IPS-18a (cell line): ENCODE data around the gene FIGLA.

Experiments used
- H3K27ac ChIP-seq: one replicate; pipeline ENCODE4 v1.5.1; 2013; ENCODE audit warnings: low read length
- H3K27me3 ChIP-seq: one replicate; pipeline ENCODE4 v1.6.1; 2013; ENCODE audit warnings: mild to moderate bottlenecking, low read length; ENCODE audit not compliant: control insufficient read depth, insufficient read depth
- H3K36me3 ChIP-seq: one replicate; pipeline ENCODE4 v1.6.1; 2013; ENCODE audit warnings: low read depth, low read length; ENCODE audit not compliant: control insufficient read depth
- H3K4me1 ChIP-seq: one replicate; pipeline ENCODE4 v1.6.1; 2013; ENCODE audit warnings: low read depth, low read length; ENCODE audit not compliant: control insufficient read depth
- H3K4me3 ChIP-seq: one replicate; pipeline ENCODE4 v1.5.1; 2013; ENCODE audit warnings: low read length
- H3K9ac ChIP-seq: one replicate; pipeline ENCODE4 v1.6.1; 2013; ENCODE audit warnings: mild to moderate bottlenecking, low read length, moderate library complexity
- H3K9me3 ChIP-seq: one replicate; pipeline ENCODE4 v1.6.1; 2013; ENCODE audit warnings: low read depth, low read length; ENCODE audit not compliant: control insufficient read depth

The FIGLA gene

GRCh38 chr2:70767699-70768589 lies 22.5 kb downstream of the FIGLA start, which contains the start of gene ADD2:
ADD2 (minus strand) TSS chr2:70768200; CDS start chr2:70706408, 61,792 bp downstream.
- H3K9ac ChIP-seq, result peak within 1 kb of the TSS; percentile 95
- peak within 1 kb of the TSS; percentile 86 for H3K27ac ChIP-seq
- peaks cover 30% of the 10 kb centered on the region for H3K4me1 ChIP-seq
- H3K9me3 ChIP-seq, result no peaks in the 10 kb centered on the region
- H3K27me3 ChIP-seq, result no peaks in the 10 kb centered on the region
- no peaks in the 10 kb centered on the region for H3K36me3 ChIP-seq
- peak within 1 kb of the TSS; percentile 86 for H3K4me3 ChIP-seq

- H3K4me1 ChIP-seq, result peaks cover 30% of the 10 kb centered on the region
- H3K9ac ChIP-seq, result peak overlapping the region; percentile 95
- no peaks in the 10 kb centered on the region for H3K27me3 ChIP-seq
- peak overlapping the region; percentile 86 for H3K27ac ChIP-seq
- peak overlapping the region; percentile 86 for H3K4me3 ChIP-seq
- H3K36me3 ChIP-seq, result no peaks in the 10 kb centered on the region
- H3K9me3 ChIP-seq, result no peaks in the 10 kb centered on the region
Measured at GRCh38 chr2:70767079-70767698, 23.3 kb downstream of the FIGLA start.

- Histone ChIP-seq H3K4me3 (peak overlapping the region; percentile 86), H3K27ac (peak overlapping the region; percentile 86), H3K36me3 (no peaks in the 10 kb centered on the region), H3K4me1 (peaks cover 30% of the 10 kb centered on the region), H3K9ac (peak overlapping the region; percentile 95), H3K9me3 (no peaks in the 10 kb centered on the region), H3K27me3 (no peaks in the 10 kb centered on the region)
Measured at GRCh38 chr2:70766357-70767078, 23.9 kb downstream of the FIGLA start.

GRCh38 chr2:70765507-70765906 lies 24.9 kb downstream of the FIGLA start:
- Histone ChIP-seq H3K27me3 (no peaks in the 10 kb centered on the region), H3K36me3 (no peaks in the 10 kb centered on the region), H3K4me3 (no peak overlapping the region)

GRCh38 chr2:70759446-70759845 lies 31.0 kb downstream of the FIGLA start:
- no peak overlapping the region for H3K27ac ChIP-seq
- H3K27me3 ChIP-seq, result no peaks in the 10 kb centered on the region
- no peaks in the 10 kb centered on the region for H3K9me3 ChIP-seq
- H3K9ac ChIP-seq, result no peak overlapping the region
- H3K4me1 ChIP-seq, result peaks cover 4% of the 10 kb centered on the region
- no peak overlapping the region for H3K4me3 ChIP-seq
- no peaks in the 10 kb centered on the region for H3K36me3 ChIP-seq

More at GRCh38 chr2:70765507-70765906, 24.9 kb downstream of the FIGLA start:
- no peak overlapping the region for H3K9ac ChIP-seq
- H3K4me1 ChIP-seq, result peaks cover 30% of the 10 kb centered on the region
- no peaks in the 10 kb centered on the region for H3K9me3 ChIP-seq
- no peak overlapping the region for H3K27ac ChIP-seq

GRCh38 chr2:70757966-70758365 lies 32.5 kb downstream of the FIGLA start:
- Histone ChIP-seq H3K9ac (no peak overlapping the region), H3K27ac (no peak overlapping the region), H3K36me3 (no peaks in the 10 kb centered on the region), H3K9me3 (no peaks in the 10 kb centered on the region), H3K4me3 (no peak overlapping the region), H3K27me3 (no peaks in the 10 kb centered on the region), H3K4me1 (peaks cover 7% of the 10 kb centered on the region)

- H3K27ac ChIP-seq, result no peak overlapping the region
Measured at GRCh38 chr2:70757360-70757759, 33.1 kb downstream of the FIGLA start.

GRCh38 chr2:70756128-70756527 lies 34.3 kb downstream of the FIGLA start:
- Histone ChIP-seq H3K9me3 (no peaks in the 10 kb centered on the region), H3K4me3 (no peak overlapping the region), H3K27ac (no peak overlapping the region), H3K9ac (no peak overlapping the region), H3K36me3 (no peaks in the 10 kb centered on the region), H3K27me3 (no peaks in the 10 kb centered on the region), H3K4me1 (peaks cover 7% of the 10 kb centered on the region)

More at GRCh38 chr2:70757360-70757759, 33.1 kb downstream of the FIGLA start:
- Histone ChIP-seq H3K4me1 (peaks cover 7% of the 10 kb centered on the region), H3K4me3 (no peak overlapping the region), H3K9me3 (no peaks in the 10 kb centered on the region), H3K27me3 (no peaks in the 10 kb centered on the region), H3K9ac (no peak overlapping the region), H3K36me3 (no peaks in the 10 kb centered on the region)

GRCh38 chr2:70753902-70754301 lies 36.5 kb downstream of the FIGLA start:
- Histone ChIP-seq H3K9me3 (no peaks in the 10 kb centered on the region), H3K27me3 (no peaks in the 10 kb centered on the region), H3K9ac (no peak overlapping the region)

GRCh38 chr2:70753031-70753430 lies 37.4 kb downstream of the FIGLA start:
- H3K4me1 ChIP-seq, result peaks cover 10% of the 10 kb centered on the region
- no peaks in the 10 kb centered on the region for H3K36me3 ChIP-seq
- no peak overlapping the region for H3K4me3 ChIP-seq
- H3K27ac ChIP-seq, result no peak overlapping the region
- no peaks in the 10 kb centered on the region for H3K9me3 ChIP-seq
- no peaks in the 10 kb centered on the region for H3K27me3 ChIP-seq
- H3K9ac ChIP-seq, result no peak overlapping the region

More at GRCh38 chr2:70753902-70754301, 36.5 kb downstream of the FIGLA start:
- H3K4me3 ChIP-seq, result no peak overlapping the region
- H3K27ac ChIP-seq, result no peak overlapping the region
- no peaks in the 10 kb centered on the region for H3K36me3 ChIP-seq
- H3K4me1 ChIP-seq, result peaks cover 10% of the 10 kb centered on the region

GRCh38 chr2:70752396-70752795 lies 38.0 kb downstream of the FIGLA start:
- Histone ChIP-seq H3K9ac (no peak overlapping the region), H3K4me3 (no peak overlapping the region), H3K4me1 (peaks cover 10% of the 10 kb centered on the region), H3K27ac (no peak overlapping the region), H3K36me3 (no peaks in the 10 kb centered on the region), H3K9me3 (no peaks in the 10 kb centered on the region), H3K27me3 (no peaks in the 10 kb centered on the region)
